Right cardiac atrium (tissue), 5 donors: ENCODE measurements around the gene RBBP8NL. TPM values are rescaled to one million over a fixed set of nuclear protein-coding genes. Genes with fewer than 3 reads are reported as not detected.

Source experiments
- ATAC-seq, 2 donors: fragments of 200-7000 bp; cut with Tn5 transposase; one replicate each; pipeline versions ENCODE4 v1.8.0 to v1.9.1; 2020; ENCODE audit warnings: moderate library complexity in 2 of 2, mild to moderate bottlenecking in 1 of 2
- DNase-seq, 3 donors: peaks; one replicate each; pipeline ENCODE4 v3.0.0-alpha.2; 2020
- H3K27ac ChIP-seq: one replicate; pipeline ENCODE4 v1.5.1; 2013; ENCODE audit warnings: mild to moderate bottlenecking, low read length, control low read depth, moderate library complexity
- H3K27me3 ChIP-seq: one replicate; pipeline ENCODE4 v1.6.1; 2013; ENCODE audit not compliant: control insufficient read depth, insufficient read depth
- H3K4me1 ChIP-seq: one replicate; pipeline ENCODE4 v1.6.1; 2013; ENCODE audit warnings: low read length; ENCODE audit not compliant: control insufficient read depth, insufficient read depth
- H3K4me3 ChIP-seq: one replicate; pipeline ENCODE4 v1.5.1; 2013; ENCODE audit warnings: low read length, control low read depth
- H3K9me3 ChIP-seq: one replicate; pipeline ENCODE4 v1.6.1; 2013; ENCODE audit warnings: low read length; ENCODE audit not compliant: control insufficient read depth
- WGBS: extraction: QIAGEN DNeasy Blood & Tissue Kit; methylation state at CpG from one replicate; pipeline ENCODE4 v1.1.7; 2013; 5-methylcytosine and 5-hydroxymethylcytosine counted together
- intact Hi-C, 4 donors: fragments of 100-400 bp; cut with DNase I; formaldehyde crosslinking; loops; one replicate each; pipeline versions ENCODE4 v1.11.0 to v1.14.0; 2022 to 2023
- polyA plus RNA-seq: library from polyadenylated mRNA; stranded (reverse); fragments of 200-250 nt; gene quantifications from one replicate; pipeline ENCODE4 v1.2.3, GENCODE V29; 2013
- total RNA-seq, 4 donors: library from RNA; stranded (reverse); fragmentation: NEBNext Ultra II Directional; extraction: Animal tissue kit (Norgen Biotek cat#: 25700); gene quantifications; one replicate each; pipeline ENCODE4 v1.2.1, GENCODE V29; 2021
- donor health status: healthy with polysubstance abuse.
- donor health status: DM: no; HTN: yes; CAD: no.
- donor health status: DM: no; HTN: no; CAD: no.
- donor health status: DM: no; HTN: yes; CAD: no; lungs with severe emphysema.
- donor health status: DM: yes; HTN: yes; CAD: no.

Gene RBBP8NL
- total and polyA plus RNA-seq, 5 donors = not detected

GRCh38 chr20:62404112-62404665 is 23.1 kb downstream of the RBBP8NL start:
- Histone ChIP-seq H3K9me3 (no peaks in the 10 kb centered on the region), H3K27me3 (no peaks in the 10 kb centered on the region), H3K4me1 (peaks cover 4% of the 10 kb centered on the region), H3K4me3 (no peak overlapping the region), H3K27ac (no peak overlapping the region)
- ATAC-seq (no peak), DNase-seq (no peak)
- 90% methylated on average over 9 of the region's 9 CpGs for whole genome bisulfite sequencing
- intact Hi-C loops = loop anchor here in 1 of 4 donors (10.0 kb wide), 1 partner anchor 211 kb away; no protein-coding TSS in a partner anchor

- Histone ChIP-seq H3K4me1 (peaks cover 4% of the 10 kb centered on the region), H3K9me3 (no peaks in the 10 kb centered on the region), H3K27ac (no peak overlapping the region), H3K27me3 (no peaks in the 10 kb centered on the region), H3K4me3 (no peak overlapping the region)
- DNase-seq (no peak), ATAC-seq (no peak)
- intact Hi-C loops = loop anchor here in 1 of 4 donors (10.0 kb wide), 1 partner anchor 211 kb away; no protein-coding TSS in a partner anchor
- WGBS = 83% methylated on average over 13 of the region's 13 CpGs
Observed at GRCh38 chr20:62403331-62403730, 24.0 kb downstream of the RBBP8NL start.

GRCh38 chr20:62402456-62403150 is 24.7 kb downstream of the RBBP8NL start:
- no peak overlapping the region for H3K27ac ChIP-seq
- H3K27me3 ChIP-seq = no peaks in the 10 kb centered on the region
- peaks cover 4% of the 10 kb centered on the region for H3K4me1 ChIP-seq
- intact Hi-C loops = loop anchor here in 1 of 4 donors (10.0 kb wide), 1 partner anchor 212 kb away; no protein-coding TSS in a partner anchor
- DNase-seq = no peak
- ATAC-seq = no peak
- no peaks in the 10 kb centered on the region for H3K9me3 ChIP-seq
- 89% methylated on average over 23 of the region's 23 CpGs for WGBS
- no peak overlapping the region for H3K4me3 ChIP-seq

- H3K27me3 ChIP-seq = no peaks in the 10 kb centered on the region
- intact Hi-C loops = loop anchor here in 1 of 4 donors (10.0 kb wide), 1 partner anchor 213 kb away; no protein-coding TSS in a partner anchor
- H3K4me3 ChIP-seq = no peak overlapping the region
- 82% methylated on average over 21 of the region's 21 CpGs for WGBS
- peaks cover 2% of the 10 kb centered on the region for H3K4me1 ChIP-seq
- no peaks in the 10 kb centered on the region for H3K9me3 ChIP-seq
- DNase-seq = no peak
- no peak overlapping the region for H3K27ac ChIP-seq
- ATAC-seq = no peak
Observed at GRCh38 chr20:62401331-62401779, 26.0 kb downstream of the RBBP8NL start.

GRCh38 chr20:62400541-62400940 is 26.8 kb downstream of the RBBP8NL start:
- H3K27ac ChIP-seq = no peak overlapping the region
- WGBS = 89% methylated on average over 10 of the region's 10 CpGs
- intact Hi-C loops = loop anchor here in 1 of 4 donors (10.0 kb wide), 1 partner anchor 214 kb away; no protein-coding TSS in a partner anchor
- H3K27me3 ChIP-seq = no peaks in the 10 kb centered on the region
- no peak for ATAC-seq
- no peaks in the 10 kb centered on the region for H3K9me3 ChIP-seq
- no peak for DNase-seq
- H3K4me1 ChIP-seq = peaks cover under 1% of the 10 kb centered on the region
- no peak overlapping the region for H3K4me3 ChIP-seq

- Histone ChIP-seq H3K27me3 (no peaks in the 10 kb centered on the region), H3K4me3 (no peak overlapping the region), H3K4me1 (no peaks in the 10 kb centered on the region), H3K9me3 (no peaks in the 10 kb centered on the region), H3K27ac (no peak overlapping the region)
- DNase-seq (no peak), ATAC-seq (no peak)
- 84% methylated on average over 7 of the region's 7 CpGs for WGBS
- intact Hi-C loops = loop anchor here in 1 of 4 donors (10.0 kb wide), 1 partner anchor 215 kb away; no protein-coding TSS in a partner anchor
Observed at GRCh38 chr20:62400021-62400420, 27.3 kb downstream of the RBBP8NL start.

GRCh38 chr20:62398120-62398821 is 29.1 kb downstream of the RBBP8NL start:
- Histone ChIP-seq H3K27me3 (no peaks in the 10 kb centered on the region), H3K9me3 (no peaks in the 10 kb centered on the region), H3K27ac (no peak overlapping the region), H3K4me3 (no peak overlapping the region), H3K4me1 (no peaks in the 10 kb centered on the region)
- ATAC-seq = no peak
- intact Hi-C loops = no loop called here
- no peak for DNase-seq
- WGBS = 96% methylated on average over 19 of the region's 19 CpGs

GRCh38 chr20:62396367-62397239 is 30.7 kb downstream of the RBBP8NL start:
- intact Hi-C loops = no loop called here
- DNase-seq = no peak
- Histone ChIP-seq H3K27me3 (no peaks in the 10 kb centered on the region), H3K27ac (no peak overlapping the region), H3K4me1 (no peaks in the 10 kb centered on the region), H3K4me3 (no peak overlapping the region), H3K9me3 (no peaks in the 10 kb centered on the region)
- WGBS = 78% methylated on average over 35 of the region's 35 CpGs
- ATAC-seq = no peak

GRCh38 chr20:62395311-62396242 is 31.8 kb downstream of the RBBP8NL start:
- WGBS = 89% methylated on average over 27 of the region's 27 CpGs
- no peak overlapping the region for H3K27ac ChIP-seq
- intact Hi-C loops = no loop called here

More at GRCh38 chr20:62395311-62396242, 31.8 kb downstream of the RBBP8NL start:
- H3K4me1 ChIP-seq = no peaks in the 10 kb centered on the region
- DNase-seq = no peak
- H3K27me3 ChIP-seq = no peaks in the 10 kb centered on the region
- ATAC-seq = no peak
- no peak overlapping the region for H3K4me3 ChIP-seq
- H3K9me3 ChIP-seq = no peaks in the 10 kb centered on the region
